ENCODE data around the gene DAGLB.

DAGLB gene

DNA sequence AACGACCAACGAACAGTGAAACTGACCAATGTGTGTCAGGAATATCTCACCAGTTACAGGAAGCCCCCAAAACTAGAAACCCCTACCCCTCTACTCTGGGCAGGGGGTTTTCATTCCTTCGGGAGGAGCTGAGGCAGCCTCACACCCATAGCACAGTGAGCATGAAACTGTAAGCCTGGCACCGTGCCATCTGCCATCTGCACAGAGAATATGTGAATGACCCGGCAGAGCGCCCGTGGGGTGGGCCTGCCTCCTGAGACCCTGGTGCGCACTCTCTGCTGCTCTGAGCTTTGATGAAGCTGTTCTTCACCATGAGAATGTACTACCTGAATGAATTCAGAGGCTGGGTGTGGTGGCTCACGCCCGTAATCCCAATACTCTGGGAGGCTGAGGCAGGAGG is 27.1 kb downstream of the DAGLB start:
- no peak for DNase-seq (ENCODE audit: low read depth)
- no peak overlapping the region for H3K4me3 ChIP-seq (ENCODE audit: low read depth, low read length)
- TF ChIP-seq, protein P1, sequence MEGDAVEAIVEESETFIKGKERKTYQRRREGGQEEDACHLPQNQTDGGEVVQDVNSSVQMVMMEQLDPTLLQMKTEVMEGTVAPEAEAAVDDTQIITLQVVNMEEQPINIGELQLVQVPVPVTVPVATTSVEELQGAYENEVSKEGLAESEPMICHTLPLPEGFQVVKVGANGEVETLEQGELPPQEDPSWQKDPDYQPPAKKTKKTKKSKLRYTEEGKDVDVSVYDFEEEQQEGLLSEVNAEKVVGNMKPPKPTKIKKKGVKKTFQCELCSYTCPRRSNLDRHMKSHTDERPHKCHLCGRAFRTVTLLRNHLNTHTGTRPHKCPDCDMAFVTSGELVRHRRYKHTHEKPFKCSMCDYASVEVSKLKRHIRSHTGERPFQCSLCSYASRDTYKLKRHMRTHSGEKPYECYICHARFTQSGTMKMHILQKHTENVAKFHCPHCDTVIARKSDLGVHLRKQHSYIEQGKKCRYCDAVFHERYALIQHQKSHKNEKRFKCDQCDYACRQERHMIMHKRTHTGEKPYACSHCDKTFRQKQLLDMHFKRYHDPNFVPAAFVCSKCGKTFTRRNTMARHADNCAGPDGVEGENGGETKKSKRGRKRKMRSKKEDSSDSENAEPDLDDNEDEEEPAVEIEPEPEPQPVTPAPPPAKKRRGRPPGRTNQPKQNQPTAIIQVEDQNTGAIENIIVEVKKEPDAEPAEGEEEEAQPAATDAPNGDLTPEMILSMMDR (IDR thresholded peaks at IDR 0.05; ENCODE audit: low read depth, low read length, missing control alignments) = no peak

- TF ChIP-seq, protein P1 (IDR thresholded peaks at IDR 0.05; ENCODE audit: low read depth, low read length, missing control alignments) = no peak
- H3K4me3 ChIP-seq (ENCODE audit: low read depth, low read length) = no peak overlapping the region
- no peak for DNase-seq (ENCODE audit: low read depth)
Observed at GRCh38 chr7:6419310-6419773, 28.4 kb downstream of the DAGLB start.

DNA sequence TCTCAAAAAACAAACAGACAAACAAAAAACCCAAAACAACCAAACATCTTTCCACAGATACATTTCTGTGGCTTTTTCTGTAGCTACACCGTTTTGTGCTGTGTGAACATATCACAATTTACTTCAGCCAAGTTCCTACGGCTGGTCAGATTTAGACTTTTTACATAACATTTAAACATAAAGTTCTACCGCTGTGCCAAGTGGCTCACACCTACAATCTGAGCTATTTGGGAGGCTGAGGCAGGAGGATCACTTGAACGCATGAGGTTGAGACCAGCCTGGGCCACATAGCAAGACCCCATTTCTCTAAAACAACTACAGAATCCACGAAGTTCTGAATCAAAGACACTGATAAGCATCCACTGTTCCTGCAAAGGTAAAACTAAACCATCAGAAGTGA is 30.3 kb downstream of the DAGLB start:
- DNase-seq (ENCODE audit: low read depth) = no peak
- no peak overlapping the region for H3K4me3 ChIP-seq (ENCODE audit: low read depth, low read length)
- TF ChIP-seq, protein P1 (IDR thresholded peaks at IDR 0.05; ENCODE audit: low read depth, low read length, missing control alignments) = no peak

GRCh38 chr7:6416516-6417145 is 31.1 kb downstream of the DAGLB start:
- DNase-seq (ENCODE audit: low read depth) = no peak
- TF ChIP-seq, protein P1 (IDR thresholded peaks at IDR 0.05; ENCODE audit: low read depth, low read length, missing control alignments) = no peak

GRCh38 chr7:6413637-6414036 is 34.1 kb downstream of the DAGLB start:
- H3K4me3 ChIP-seq (ENCODE audit: low read depth, low read length) = no peak overlapping the region
- no peak for DNase-seq (ENCODE audit: low read depth)
- TF ChIP-seq, protein P1 (IDR thresholded peaks at IDR 0.05; ENCODE audit: low read depth, low read length, missing control alignments) = no peak

More at GRCh38 chr7:6416516-6417145, 31.1 kb downstream of the DAGLB start:
- H3K4me3 ChIP-seq (ENCODE audit: low read depth, low read length) = no peak overlapping the region

- TF ChIP-seq, protein P1 (IDR thresholded peaks at IDR 0.05; ENCODE audit: low read depth, low read length, missing control alignments) = no peak
- no peak for DNase-seq (ENCODE audit: low read depth)
- H3K4me3 ChIP-seq (ENCODE audit: low read depth, low read length) = no peak overlapping the region
Observed at GRCh38 chr7:6409944-6410693, 37.6 kb downstream of the DAGLB start.
